ENCODE results near the gene SFT2D2. TPM values are rescaled to one million over a fixed set of nuclear protein-coding genes. Genes with fewer than 3 reads are reported as not detected.
A peak's percentile ranks its signal among the peaks of the same experiment; 100 is the strongest.

Gene SFT2D2
- total RNA-seq, 2 experiments from 2014 or later, result 25.2 to 42.3 TPM

DNA sequence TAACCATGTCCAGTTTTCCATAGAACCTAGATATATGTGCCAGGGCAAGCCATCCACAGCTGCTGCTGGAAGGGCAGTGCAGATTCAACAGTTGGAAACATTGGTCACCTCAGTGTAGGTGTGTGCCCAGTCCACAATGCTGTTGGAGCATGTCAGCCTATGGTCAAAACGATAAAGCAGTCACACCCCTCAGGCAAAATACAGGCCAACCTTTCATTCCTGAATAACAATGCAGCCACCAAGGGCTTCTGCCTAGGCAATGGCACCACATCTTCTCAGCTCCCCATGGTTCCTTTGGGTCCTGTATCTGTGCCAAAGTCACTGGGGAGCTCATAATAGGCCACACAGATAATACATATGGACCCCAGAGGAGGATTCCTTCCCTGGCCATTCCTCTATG lies 39.8 kb downstream of the SFT2D2 start:
- ATAC-seq, result no peak
- CTCF ChIA-PET, result interaction anchor here (1.0 to 1.2 kb wide), 2 partner anchors 77 to 120 kb away, joined by 3 read pairs; no protein-coding TSS in a partner anchor

DNA sequence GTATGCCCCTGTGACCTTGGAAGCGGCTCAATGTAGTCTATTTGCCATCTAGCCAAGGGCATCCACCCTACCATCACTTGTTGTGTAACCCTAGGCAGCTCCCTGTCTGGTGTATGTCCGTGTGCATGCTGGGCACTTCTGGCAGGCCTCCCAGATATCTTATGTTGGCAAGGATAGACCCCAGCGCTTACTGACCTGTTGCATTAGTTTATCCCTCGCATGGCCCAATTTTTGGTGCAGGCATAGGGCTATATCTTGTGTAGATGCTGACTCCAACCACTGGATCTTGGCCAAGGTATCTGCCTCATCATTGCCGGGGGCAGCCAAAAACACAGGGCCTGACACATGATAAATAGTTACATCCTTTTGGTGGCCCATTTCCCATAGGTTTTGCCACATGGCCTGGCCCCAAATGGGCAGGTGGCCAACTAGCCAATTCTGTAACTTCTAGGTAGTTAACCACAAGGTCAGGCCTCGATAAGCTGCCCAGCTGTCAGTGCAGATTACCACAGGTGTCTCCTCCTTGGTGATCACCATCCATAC lies 40.9 kb downstream of the SFT2D2 start:
- no peaks in the 10 kb centered on the region for H3K27me3 Mint-ChIP-seq
- intact Hi-C loops (cut with DNase I, micrococcal nuclease), result no loop called here
- no peak for ATAC-seq
- DNase-seq, result no peak
- H3K4me1 Mint-ChIP-seq, result no peaks in the 10 kb centered on the region
- peaks cover 4% of the 10 kb centered on the region for H3K9me3 Mint-ChIP-seq (ENCODE audit: low read depth)
- H3K36me3 Mint-ChIP-seq (ENCODE audit: low read depth), result peaks cover 24% of the 10 kb centered on the region
- ChIA-PET CTCF (interaction anchor here (0.6 kb wide), 1 partner anchor 11 kb away, joined by 3 read pairs; no protein-coding TSS in a partner anchor), POLR2A (no interaction called here)
- H3K27ac Mint-ChIP-seq, result no peak overlapping the region
- H3K4me3 Mint-ChIP-seq, result no peak overlapping the region

More for the DNA sequence above, 39.8 kb downstream of the SFT2D2 start:
- peaks cover 10% of the 10 kb centered on the region for H3K4me1 Mint-ChIP-seq
- H3K4me3 Mint-ChIP-seq, result no peak overlapping the region
- POLR2A ChIA-PET, result no interaction called here
- no peak overlapping the region for H3K27ac Mint-ChIP-seq
- DNase-seq, result no peak
- H3K9me3 Mint-ChIP-seq (ENCODE audit: low read depth), result peaks cover 4% of the 10 kb centered on the region
- peaks cover 27% of the 10 kb centered on the region for H3K36me3 Mint-ChIP-seq (ENCODE audit: low read depth)
- no peaks in the 10 kb centered on the region for H3K27me3 Mint-ChIP-seq
- intact Hi-C loops (cut with DNase I, micrococcal nuclease), result no loop called here

DNA sequence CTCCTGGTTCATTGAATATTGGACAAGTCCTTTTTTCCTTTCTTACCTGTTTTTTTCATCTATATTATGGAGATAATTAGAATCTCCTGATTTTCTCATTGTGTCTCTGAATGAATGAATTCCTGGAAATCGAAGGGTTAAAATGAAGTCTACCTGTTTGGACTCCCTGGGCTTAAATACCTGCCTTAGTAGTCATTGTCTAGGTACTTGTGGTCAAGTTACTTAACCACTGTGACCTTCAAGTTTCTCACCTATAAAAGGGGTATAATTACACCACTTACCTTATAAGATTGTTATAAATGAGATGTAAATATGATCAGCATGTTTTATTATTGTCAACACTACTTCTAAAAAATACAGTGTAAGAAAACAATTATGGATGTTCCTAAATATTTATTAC lies 45.8 kb downstream of the SFT2D2 start:
- Mint-ChIP-seq H3K9me3 (ENCODE audit: low read depth) (peaks cover 5% of the 10 kb centered on the region), H3K27ac (no peak overlapping the region), H3K4me3 (no peak overlapping the region), H3K36me3 (ENCODE audit: low read depth) (peaks cover 9% of the 10 kb centered on the region), H3K4me1 (no peaks in the 10 kb centered on the region), H3K27me3 (no peaks in the 10 kb centered on the region)
- ATAC-seq (no peak), DNase-seq (no peak)
- intact Hi-C loops (cut with DNase I, micrococcal nuclease), result no loop called here
- ChIA-PET CTCF (no interaction called here), POLR2A (no interaction called here)

- CTCF ChIA-PET, result no interaction called here
- intact Hi-C loops (cut with DNase I, micrococcal nuclease), result no loop called here
- no peak for DNase-seq
- Mint-ChIP-seq H3K4me3 (no peak overlapping the region), H3K27me3 (no peaks in the 10 kb centered on the region), H3K9me3 (ENCODE audit: low read depth) (peaks cover 5% of the 10 kb centered on the region), H3K27ac (no peak overlapping the region), H3K4me1 (no peaks in the 10 kb centered on the region), H3K36me3 (ENCODE audit: low read depth) (peaks cover 9% of the 10 kb centered on the region)
- POLR2A ChIA-PET, result no interaction called here
- no peak for ATAC-seq
These were observed 47.8 kb downstream of the SFT2D2 start for GRCh38 chr1:168273575-168273974.

DNA sequence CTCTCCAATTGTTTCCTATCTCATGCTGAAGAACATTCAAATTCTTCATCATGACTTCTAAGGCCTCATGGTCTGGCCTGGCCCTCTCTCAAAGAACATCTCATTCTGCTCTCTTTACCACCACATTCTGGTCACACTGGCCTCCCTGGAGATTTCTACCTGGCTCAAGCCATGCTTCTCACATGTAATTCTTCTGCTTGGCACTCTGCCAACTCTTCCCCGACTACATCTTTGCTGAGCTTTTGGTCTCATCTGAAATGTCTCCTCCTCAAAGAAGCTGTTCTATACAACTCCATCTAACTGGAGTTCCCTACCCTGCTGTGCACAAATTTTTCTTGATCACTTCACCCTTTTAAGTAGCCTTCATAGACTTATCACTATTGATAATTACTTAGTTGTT lies 53.4 kb downstream of the SFT2D2 start:
- POLR2A ChIA-PET, result interaction anchor here (0.9 kb wide), 1 partner anchor 343 kb away, joined by 3 read pairs; the partner anchor contains the start of gene DCAF6

GRCh38 chr1:168280296-168280927 lies 54.6 kb downstream of the SFT2D2 start, which contains the start of gene TBX19:
Gene TBX19, plus strand, starts transcription at chr1:168280877. Its CDS starts 214 bp downstream, at chr1:168281091.
- no peak within 1 kb of the TSS for H3K27ac Mint-ChIP-seq
- POLR2A ChIA-PET, result interaction anchor here (0.9 kb wide), 1 partner anchor 344 kb away, joined by 3 read pairs; the partner anchor contains the start of gene DCAF6
- CTCF ChIA-PET, result interaction anchor here (1.4 kb wide), 1 partner anchor 34 kb away, joined by 4 read pairs; no protein-coding TSS in a partner anchor
- no peaks in the 10 kb centered on the region for H3K36me3 Mint-ChIP-seq (ENCODE audit: low read depth)
- intact Hi-C loops (cut with DNase I, micrococcal nuclease), result no loop called here
- H3K4me3 Mint-ChIP-seq, result no peak within 1 kb of the TSS
- H3K9me3 Mint-ChIP-seq (ENCODE audit: low read depth), result peaks cover 2% of the 10 kb centered on the region
- ATAC-seq (no peak), DNase-seq (no peak)
- no peaks in the 10 kb centered on the region for H3K27me3 Mint-ChIP-seq
- H3K4me1 Mint-ChIP-seq, result peaks cover 5% of the 10 kb centered on the region

More for the DNA sequence above, 53.4 kb downstream of the SFT2D2 start:
- H3K36me3 Mint-ChIP-seq (ENCODE audit: low read depth), result no peaks in the 10 kb centered on the region
- no peak for DNase-seq
- CTCF ChIA-PET, result no interaction called here
- H3K4me1 Mint-ChIP-seq, result no peaks in the 10 kb centered on the region
- peaks cover 2% of the 10 kb centered on the region for H3K9me3 Mint-ChIP-seq (ENCODE audit: low read depth)
- intact Hi-C loops (cut with DNase I, micrococcal nuclease), result no loop called here
- no peak overlapping the region for H3K27ac Mint-ChIP-seq
- no peak overlapping the region for H3K4me3 Mint-ChIP-seq
- no peaks in the 10 kb centered on the region for H3K27me3 Mint-ChIP-seq
- no peak for ATAC-seq

DNA sequence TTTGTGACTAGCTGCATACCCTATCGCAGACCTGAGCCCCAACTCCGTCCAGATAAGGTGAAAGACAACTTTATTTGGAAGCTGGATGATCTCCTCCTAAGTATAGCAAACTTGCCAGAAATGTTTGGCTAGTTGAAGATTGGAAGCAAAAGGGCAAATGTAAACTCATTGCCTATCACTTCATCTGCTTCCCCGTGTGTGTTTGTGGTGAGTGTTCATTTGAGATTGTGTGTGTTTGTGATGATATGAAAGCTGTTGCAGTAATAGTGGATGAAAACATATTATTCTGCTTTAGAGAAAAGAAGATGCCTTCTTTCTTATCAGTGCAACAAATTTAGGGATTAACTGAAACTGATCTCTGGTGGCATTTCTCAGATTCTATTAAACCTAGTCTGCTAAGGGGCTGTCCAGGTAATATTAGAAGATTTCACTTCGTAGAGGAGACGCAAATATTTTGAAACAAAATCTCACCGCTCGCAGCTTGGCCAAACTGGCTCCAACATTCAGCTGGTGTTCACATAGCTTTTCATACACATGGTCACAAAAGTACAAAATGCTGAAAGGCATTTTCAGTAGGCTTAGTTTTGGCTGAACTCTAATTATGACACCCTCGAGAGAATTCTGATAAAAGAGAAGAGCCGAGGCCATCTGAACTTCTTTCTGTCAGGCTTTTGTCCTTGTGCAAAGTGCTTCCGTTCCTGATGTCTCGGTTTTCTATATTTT lies 56.0 kb downstream of the SFT2D2 start:
- POLR2A ChIA-PET, result no interaction called here
- Mint-ChIP-seq H3K4me1 (peaks cover 12% of the 10 kb centered on the region), H3K4me3 (no peak overlapping the region), H3K9me3 (ENCODE audit: low read depth) (no peaks in the 10 kb centered on the region), H3K36me3 (ENCODE audit: low read depth) (peaks cover 2% of the 10 kb centered on the region), H3K27ac (no peak overlapping the region), H3K27me3 (no peaks in the 10 kb centered on the region)
- DNase-seq, result no peak
- ATAC-seq, result no peak
- intact Hi-C loops (cut with DNase I, micrococcal nuclease), result no loop called here
- CTCF ChIA-PET, result interaction anchor here (1.2 kb wide), 1 partner anchor 29 kb away, joined by 3 read pairs; no protein-coding TSS in a partner anchor

GRCh38 chr1:168285521-168285790 lies 59.7 kb downstream of the SFT2D2 start:
- CTCF ChIA-PET, result interaction anchor here (1.0 kb wide), 1 partner anchor 50 kb away, joined by 3 read pairs; no protein-coding TSS in a partner anchor

DNA sequence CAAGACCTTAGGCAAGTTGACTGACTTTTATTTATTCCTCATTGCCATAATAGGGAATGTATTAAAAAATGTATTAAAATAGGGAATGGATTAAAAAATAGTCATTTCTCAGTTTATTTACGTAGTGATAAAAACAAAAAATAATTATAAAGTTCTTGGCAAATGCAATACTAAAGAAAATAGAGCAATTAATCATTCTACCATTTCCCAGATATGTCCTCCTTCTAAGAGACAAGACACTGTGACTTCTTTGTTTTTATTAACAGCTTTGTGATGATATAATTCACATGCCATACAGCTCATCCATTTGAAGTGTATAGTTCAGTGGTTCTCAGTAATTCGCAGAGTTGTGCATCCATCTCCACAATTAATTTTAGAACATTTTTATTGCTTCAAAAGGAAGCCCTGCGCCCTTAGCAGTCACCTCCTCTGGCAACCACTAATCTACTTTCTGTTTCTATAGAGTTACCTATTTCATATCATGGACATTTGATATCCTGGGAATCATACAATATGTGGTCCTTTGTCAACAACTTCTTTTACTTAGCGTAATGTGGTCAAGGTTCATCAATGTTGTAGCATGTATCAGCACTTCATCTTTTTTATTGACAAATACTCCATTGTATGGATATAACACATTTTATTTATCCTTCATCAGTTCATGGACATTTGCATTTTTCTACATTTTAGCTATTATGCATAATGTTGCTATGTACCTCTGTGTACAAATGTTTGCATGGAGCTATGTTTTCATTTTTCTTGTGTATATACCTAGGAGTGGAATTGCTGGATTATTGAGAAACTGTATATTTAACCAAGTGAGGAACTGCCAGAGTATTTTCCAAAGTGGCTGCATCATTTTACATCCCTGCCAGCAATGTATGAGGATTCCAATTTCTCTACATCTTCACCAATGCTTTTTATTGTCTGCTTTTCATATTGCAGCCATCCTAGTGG lies 60.4 kb downstream of the SFT2D2 start:
- CTCF ChIA-PET, result interaction anchor here (1.0 to 1.7 kb wide), 3 partner anchors 10 to 51 kb away, joined by 3 to 5 read pairs (median 3); no protein-coding TSS in a partner anchor
- Mint-ChIP-seq H3K9me3 (ENCODE audit: low read depth) (no peaks in the 10 kb centered on the region), H3K4me3 (no peak overlapping the region), H3K27ac (no peak overlapping the region), H3K4me1 (peaks cover 20% of the 10 kb centered on the region), H3K36me3 (ENCODE audit: low read depth) (peaks cover 2% of the 10 kb centered on the region), H3K27me3 (no peaks in the 10 kb centered on the region)
- intact Hi-C loops (cut with DNase I, micrococcal nuclease), result no loop called here
- ATAC-seq, result no peak
- DNase-seq, result no peak
- POLR2A ChIA-PET, result interaction anchor here (0.7 kb wide), 1 partner anchor 209 kb away, joined by 3 read pairs; no protein-coding TSS in a partner anchor

More at GRCh38 chr1:168285521-168285790, 59.7 kb downstream of the SFT2D2 start:
- Mint-ChIP-seq H3K4me3 (no peak overlapping the region), H3K27ac (no peak overlapping the region), H3K27me3 (no peaks in the 10 kb centered on the region), H3K9me3 (ENCODE audit: low read depth) (no peaks in the 10 kb centered on the region), H3K36me3 (ENCODE audit: low read depth) (peaks cover 2% of the 10 kb centered on the region), H3K4me1 (peaks cover 20% of the 10 kb centered on the region)
- no peak for ATAC-seq
- no peak for DNase-seq
- intact Hi-C loops (cut with DNase I, micrococcal nuclease), result no loop called here
- POLR2A ChIA-PET, result no interaction called here

- peaks cover 20% of the 10 kb centered on the region for H3K4me1 Mint-ChIP-seq
- peak; percentile 96 for ATAC-seq
- H3K27ac Mint-ChIP-seq, result no peak overlapping the region
- no peaks in the 10 kb centered on the region for H3K9me3 Mint-ChIP-seq (ENCODE audit: low read depth)
- no peak for DNase-seq
- no peak overlapping the region for H3K4me3 Mint-ChIP-seq
- ChIA-PET POLR2A (interaction anchor here (0.7 kb wide), 1 partner anchor 210 kb away, joined by 3 read pairs; no protein-coding TSS in a partner anchor), CTCF (interaction anchor here (1.0 to 1.7 kb wide), 2 partner anchors 11 to 12 kb away, joined by 3 to 5 read pairs; no protein-coding TSS in a partner anchor)
- peaks cover 2% of the 10 kb centered on the region for H3K36me3 Mint-ChIP-seq (ENCODE audit: low read depth)
- H3K27me3 Mint-ChIP-seq, result no peaks in the 10 kb centered on the region
- intact Hi-C loops (cut with DNase I, micrococcal nuclease), result no loop called here
These were observed 61.4 kb downstream of the SFT2D2 start for GRCh38 chr1:168287237-168287664.

Measured in activated CD4-positive, alpha-beta T cell treated with anti-CD3 and anti-CD28 coated beads for 36 hours (primary cell).